Right cardiac atrium (tissue), 5 donors: ENCODE data around the gene C15orf40. TPM values are rescaled to one million over a fixed set of nuclear protein-coding genes. Genes with fewer than 3 reads are reported as not detected.
"Not testable (repeated sequence)": the region's sequence is repeated elsewhere in the genome, so short reads cannot be mapped to it uniquely, and the experiment has no call there.

ENCODE experiments used
- ATAC-seq, 2 donors: fragments of 200-7000 bp; cut with Tn5 transposase; one replicate each; pipeline versions ENCODE4 v1.8.0 to v1.9.1; 2020; ENCODE audit warnings: moderate library complexity in 2 of 2, mild to moderate bottlenecking in 1 of 2
- DNase-seq, 3 donors: peaks; one replicate each; pipeline ENCODE4 v3.0.0-alpha.2; 2020
- H3K27ac ChIP-seq: one replicate; pipeline ENCODE4 v1.5.1; 2013; ENCODE audit warnings: mild to moderate bottlenecking, low read length, control low read depth, moderate library complexity
- H3K27me3 ChIP-seq: one replicate; pipeline ENCODE4 v1.6.1; 2013; ENCODE audit not compliant: control insufficient read depth, insufficient read depth
- H3K4me1 ChIP-seq: one replicate; pipeline ENCODE4 v1.6.1; 2013; ENCODE audit warnings: low read length; ENCODE audit not compliant: control insufficient read depth, insufficient read depth
- H3K4me3 ChIP-seq: one replicate; pipeline ENCODE4 v1.5.1; 2013; ENCODE audit warnings: low read length, control low read depth
- H3K9me3 ChIP-seq: one replicate; pipeline ENCODE4 v1.6.1; 2013; ENCODE audit warnings: low read length; ENCODE audit not compliant: control insufficient read depth
- WGBS: extraction: QIAGEN DNeasy Blood & Tissue Kit; methylation state at CpG from one replicate; pipeline ENCODE4 v1.1.7; 2013; 5-methylcytosine and 5-hydroxymethylcytosine counted together
- intact Hi-C, 4 donors: fragments of 100-400 bp; cut with DNase I; formaldehyde crosslinking; loops; one replicate each; pipeline versions ENCODE4 v1.11.0 to v1.14.0; 2022 to 2023
- long read RNA-seq, 4 donors: library from polyadenylated mRNA; unstranded; transcript quantifications; one replicate each; pipeline ENCODE4 v2.0.0, GENCODE V29; 2020 to 2021
- polyA plus RNA-seq: library from polyadenylated mRNA; stranded (reverse); fragments of 200-250 nt; gene quantifications from one replicate; pipeline ENCODE4 v1.2.3, GENCODE V29; 2013
- total RNA-seq, 4 donors: library from RNA; stranded (reverse); fragmentation: NEBNext Ultra II Directional; extraction: Animal tissue kit (Norgen Biotek cat#: 25700); gene quantifications; one replicate each; pipeline ENCODE4 v1.2.1, GENCODE V29; 2021
- donor health status: healthy with polysubstance abuse.
- donor health status: DM: no; HTN: yes; CAD: no.
- donor health status: DM: no; HTN: no; CAD: no.
- donor health status: DM: no; HTN: yes; CAD: no; lungs with severe emphysema.
- donor health status: DM: yes; HTN: yes; CAD: no.

Gene C15orf40
- 10 to 100 TPM; 11.0 to 16.0 (median 13.2) TPM for total RNA-seq
- 12.7 TPM for polyA plus RNA-seq
- long read RNA-seq, donor 1, full-length matches to known transcripts, result 11 of 17 reads
- long read RNA-seq, donor 1, partial matches to known transcripts, result 0 of 17 reads
- long read RNA-seq, donor 1, other reads (novel, unspliced or antisense), result 6 of 17 reads
- long read RNA-seq, donor 2, full-length matches to known transcripts, result 5 of 10 reads
- long read RNA-seq, donor 2, partial matches to known transcripts, result 1 of 10 reads
- long read RNA-seq, donor 2, other reads (novel, unspliced or antisense), result 4 of 10 reads
- long read RNA-seq, donor 3, full-length matches to known transcripts, result 12 of 17 reads
- long read RNA-seq, donor 3, partial matches to known transcripts, result 0 of 17 reads
- long read RNA-seq, donor 3, other reads (novel, unspliced or antisense), result 5 of 17 reads
- long read RNA-seq, donor 4, full-length matches to known transcripts, result 6 of 7 reads
- long read RNA-seq, donor 4, partial matches to known transcripts, result 0 of 7 reads
- long read RNA-seq, donor 4, other reads (novel, unspliced or antisense), result 1 of 7 reads

DNA sequence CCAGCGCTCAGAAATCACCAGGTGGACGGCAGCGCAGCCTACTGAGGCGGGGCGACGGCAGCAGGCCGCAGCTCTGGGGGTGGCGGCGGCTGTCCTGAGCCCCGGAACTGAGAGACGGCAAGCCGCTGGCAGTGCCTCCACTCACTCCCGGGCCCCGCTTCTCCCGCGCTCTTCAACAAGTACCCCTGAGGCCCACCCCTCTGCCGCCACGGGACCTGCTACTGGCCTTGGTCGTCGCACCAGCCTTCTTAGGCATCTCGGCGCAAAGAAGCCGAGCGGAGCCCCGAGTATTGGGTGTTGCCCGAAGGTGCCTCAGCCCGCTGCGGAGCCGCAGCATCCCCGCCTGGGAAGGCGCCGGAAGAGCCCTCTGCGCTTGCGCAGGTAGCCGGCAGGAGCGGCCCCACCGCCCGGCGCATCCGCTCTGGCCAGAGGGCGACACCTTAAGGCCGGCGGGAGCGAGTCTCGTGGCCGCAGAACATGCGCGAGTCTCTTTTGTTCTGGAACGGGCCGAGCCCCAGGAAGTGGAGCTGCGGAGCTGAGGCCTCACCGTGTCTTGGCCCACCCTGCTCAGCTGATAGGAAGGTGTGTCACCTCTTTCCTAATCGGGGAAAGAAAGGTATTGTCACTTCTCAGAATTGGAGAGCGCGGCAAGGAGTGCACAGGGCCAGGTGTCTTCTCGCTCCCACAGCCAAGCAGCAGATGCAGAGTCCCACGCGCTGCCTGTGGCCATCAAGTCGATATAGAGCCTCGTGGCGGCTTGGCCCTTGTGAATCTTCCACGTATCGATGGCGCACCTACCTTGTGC lies at the start of gene C15orf40:
Gene C15orf40, minus strand, starts transcription at position 369 of the 805 bp plus-strand sequence. Its CDS starts 32 bp downstream, at position 337.
- Histone ChIP-seq H3K4me1 (peaks cover 9% of the 10 kb centered on the region), H3K27me3 (no peaks in the 10 kb centered on the region), H3K9me3 (no peaks in the 10 kb centered on the region), H3K27ac (peak within 1 kb of the TSS; percentile 78), H3K4me3 (peak within 1 kb of the TSS; percentile 92)
- DNase-seq (peak; percentile 93 to 97 (median 96)), ATAC-seq (peak; percentile 99)
- intact Hi-C loops, result loop anchor here in 2 of 4 donors (2.0 to 10.0 kb wide), 4 partner anchors 53 to 196 kb away; partner anchors contain the start of genes BTBD1 (in 1 of the 2) and HDGFL3 (in 1 of the 2)
- WGBS, result 1% methylated on average over 64 of the region's 64 CpGs

DNA sequence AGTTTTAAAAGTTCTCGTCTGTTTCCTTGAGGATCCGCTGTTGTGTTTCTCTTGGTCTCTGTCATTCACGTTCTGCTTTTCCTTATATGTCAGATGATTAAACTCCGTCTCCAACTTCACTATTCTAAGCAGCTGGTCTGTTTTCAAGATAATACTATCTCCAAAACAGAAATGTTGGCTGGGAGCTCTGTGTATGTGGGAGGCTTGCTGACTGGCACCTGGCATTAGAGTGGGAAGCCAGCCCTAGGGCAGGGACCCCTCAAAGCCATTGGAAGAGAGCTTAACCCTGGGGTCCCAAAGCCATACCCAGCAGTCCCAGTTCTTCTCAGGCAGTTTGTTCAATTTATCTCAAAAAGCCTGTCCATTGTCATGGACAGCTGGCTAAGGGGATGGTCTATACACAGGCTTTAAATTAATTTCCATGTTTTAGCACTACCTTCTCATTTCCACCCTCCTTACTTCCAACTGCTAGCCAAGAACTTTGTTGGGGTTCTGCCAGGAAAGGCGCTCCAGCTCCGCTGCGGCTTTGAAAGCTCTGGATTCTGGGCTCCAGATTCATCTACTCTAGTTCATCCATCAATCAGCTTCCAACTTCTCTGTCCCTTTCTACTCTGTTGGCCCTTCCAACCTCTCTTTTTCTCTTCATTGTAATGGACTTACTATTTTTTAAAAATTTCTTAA lies 46.4 kb upstream of the C15orf40 start:
- 34% methylated on average over 7 of the region's 7 CpGs for WGBS
- ATAC-seq (peak; percentile 60 to 71), DNase-seq (peak in 1 of 3 donors; percentile 29)
- H3K4me1 ChIP-seq, result peaks cover 14% of the 10 kb centered on the region
- H3K9me3 ChIP-seq, result no peaks in the 10 kb centered on the region
- peak overlapping the region; percentile 30 for H3K27ac ChIP-seq
- H3K4me3 ChIP-seq, result no peak overlapping the region
- H3K27me3 ChIP-seq, result no peaks in the 10 kb centered on the region
- intact Hi-C loops, result no loop called here

DNA sequence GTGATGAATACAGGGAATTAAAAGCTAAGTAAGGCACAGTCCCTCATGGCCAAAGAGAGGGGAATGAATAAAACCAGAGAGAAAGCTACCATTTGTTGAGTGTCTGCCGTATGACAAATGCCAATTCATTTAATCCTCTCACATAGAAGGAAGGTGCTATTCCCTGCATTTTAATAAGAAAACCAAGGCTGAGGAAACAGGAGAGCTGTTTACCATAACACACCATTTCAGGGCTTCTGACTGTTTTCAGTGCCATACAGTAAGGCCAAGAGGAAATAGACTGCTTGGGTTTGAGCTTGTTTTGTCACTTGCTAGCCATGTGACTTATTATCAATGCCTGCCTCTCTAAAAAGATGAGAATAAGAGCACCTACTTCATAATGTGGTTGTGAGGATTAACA lies 45.6 kb upstream of the C15orf40 start:
- DNase-seq (no peak), ATAC-seq (no peak)
- Histone ChIP-seq H3K27me3 (no peaks in the 10 kb centered on the region), H3K4me1 (peaks cover 12% of the 10 kb centered on the region), H3K4me3 (no peak overlapping the region), H3K9me3 (no peaks in the 10 kb centered on the region), H3K27ac (no peak overlapping the region)
- intact Hi-C loops, result no loop called here
- WGBS, result 52% methylated on average over 1 of the region's 1 CpG

DNA sequence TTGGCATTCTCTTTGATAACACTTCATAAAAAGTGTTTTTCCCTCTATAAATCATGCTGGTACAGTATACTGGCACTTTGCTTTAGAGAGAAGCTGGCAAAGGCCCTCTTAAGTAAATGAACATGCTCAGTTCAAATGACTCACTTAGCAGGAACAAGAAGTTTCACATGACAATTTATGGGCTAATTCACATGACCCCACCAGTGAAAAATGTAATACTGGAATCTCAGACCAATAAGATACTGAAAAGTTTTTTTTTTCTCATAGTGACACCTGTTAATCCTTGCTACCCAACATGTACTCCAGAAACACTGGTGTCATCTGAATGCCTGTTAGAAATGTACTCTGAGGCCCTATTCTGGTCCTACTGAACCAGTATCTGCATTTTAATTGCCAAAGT lies 41.7 kb upstream of the C15orf40 start:
- no peak for DNase-seq
- no peak overlapping the region for H3K27ac ChIP-seq
- H3K27me3 ChIP-seq, result no peaks in the 10 kb centered on the region
- no peak overlapping the region for H3K4me3 ChIP-seq
- ATAC-seq, result no peak
- H3K4me1 ChIP-seq, result peaks cover 9% of the 10 kb centered on the region
- no peaks in the 10 kb centered on the region for H3K9me3 ChIP-seq
- intact Hi-C loops, result no loop called here

DNA sequence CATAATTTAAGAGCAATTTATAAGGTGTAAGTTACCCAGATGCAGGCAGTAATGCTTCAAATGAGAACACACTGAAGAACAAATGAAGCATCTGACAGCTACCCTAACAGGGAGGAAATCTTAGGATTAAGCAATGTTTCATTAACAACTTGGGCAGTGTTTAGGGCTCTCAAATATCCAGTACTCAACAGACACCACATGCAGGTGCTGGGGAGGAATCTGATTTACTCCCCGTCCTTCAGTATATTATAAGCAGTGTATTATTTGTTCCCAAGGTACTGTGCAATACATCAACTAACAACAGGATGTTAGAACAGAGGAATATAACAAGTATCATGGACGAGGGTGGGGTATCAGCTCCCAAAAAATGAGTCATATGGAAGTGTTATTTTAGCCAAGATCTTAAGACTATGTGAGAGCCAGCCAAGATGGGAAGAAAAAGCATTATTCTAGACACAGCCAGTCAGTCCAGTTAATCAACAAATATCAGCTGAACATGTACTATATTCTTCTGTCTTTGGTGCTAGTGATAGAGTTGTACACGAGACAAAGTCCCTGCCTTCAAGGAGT lies 35.2 kb upstream of the C15orf40 start:
- Histone ChIP-seq H3K4me3 (no peak overlapping the region), H3K4me1 (no peaks in the 10 kb centered on the region), H3K27me3 (no peaks in the 10 kb centered on the region), H3K27ac (no peak overlapping the region), H3K9me3 (no peaks in the 10 kb centered on the region)
- 36% methylated on average over 3 of the region's 3 CpGs for WGBS
- intact Hi-C loops, result no loop called here
- peak; percentile 24 to 88 for ATAC-seq
- DNase-seq, result no peak

DNA sequence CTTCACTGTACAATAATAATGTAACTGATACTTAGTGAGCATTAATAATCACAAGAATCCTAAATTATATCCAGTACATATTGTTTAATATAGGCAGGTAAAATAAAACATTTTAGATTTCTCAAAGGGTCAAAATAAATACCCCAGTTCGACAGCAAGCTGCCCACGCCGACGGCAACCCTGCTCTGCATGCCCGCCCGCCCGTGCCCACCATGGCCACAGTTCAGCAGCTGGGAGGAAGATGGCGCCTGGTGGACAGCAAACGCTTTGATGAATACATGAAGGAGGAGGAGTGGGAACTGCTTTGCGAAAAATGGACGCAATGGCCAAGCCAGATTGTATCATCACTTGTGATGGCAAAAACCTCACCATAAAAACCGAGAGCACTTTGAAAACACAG lies 32.7 kb upstream of the C15orf40 start:
- DNase-seq (no peak), ATAC-seq (no peak)
- H3K27ac ChIP-seq, result no peak overlapping the region
- no peaks in the 10 kb centered on the region for H3K4me1 ChIP-seq
- no peaks in the 10 kb centered on the region for H3K27me3 ChIP-seq
- WGBS, result 98% methylated on average over 12 of the region's 12 CpGs
- no peak overlapping the region for H3K4me3 ChIP-seq
- no peaks in the 10 kb centered on the region for H3K9me3 ChIP-seq
- intact Hi-C loops, result no loop called here

DNA sequence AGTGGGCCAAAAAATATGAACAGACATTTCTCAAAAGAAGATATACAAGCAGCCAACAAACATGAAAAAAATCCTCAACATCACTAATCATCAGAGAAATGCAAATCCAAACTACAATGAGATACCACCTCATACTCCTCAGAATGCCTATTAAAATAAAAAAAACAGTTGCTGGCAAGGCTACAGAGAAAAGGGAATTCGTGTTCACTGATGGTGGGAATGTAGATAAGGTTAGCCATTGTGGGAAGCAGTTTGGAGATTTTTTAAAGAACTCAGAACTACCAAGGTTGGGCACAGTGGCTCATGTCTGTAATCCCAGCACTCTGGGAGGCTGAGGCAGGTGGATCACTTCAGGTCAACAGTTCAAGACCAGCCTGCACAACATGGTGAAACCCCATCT lies 27.8 kb upstream of the C15orf40 start:
- Histone ChIP-seq H3K9me3 (no peaks in the 10 kb centered on the region), H3K27ac (no peak overlapping the region), H3K4me3 (no peak overlapping the region), H3K4me1 (no peaks in the 10 kb centered on the region), H3K27me3 (no peaks in the 10 kb centered on the region)
- intact Hi-C loops, result no loop called here
- WGBS, result 10% methylated on average over 1 of the region's 1 CpG
- DNase-seq (no peak), ATAC-seq (no peak)

DNA sequence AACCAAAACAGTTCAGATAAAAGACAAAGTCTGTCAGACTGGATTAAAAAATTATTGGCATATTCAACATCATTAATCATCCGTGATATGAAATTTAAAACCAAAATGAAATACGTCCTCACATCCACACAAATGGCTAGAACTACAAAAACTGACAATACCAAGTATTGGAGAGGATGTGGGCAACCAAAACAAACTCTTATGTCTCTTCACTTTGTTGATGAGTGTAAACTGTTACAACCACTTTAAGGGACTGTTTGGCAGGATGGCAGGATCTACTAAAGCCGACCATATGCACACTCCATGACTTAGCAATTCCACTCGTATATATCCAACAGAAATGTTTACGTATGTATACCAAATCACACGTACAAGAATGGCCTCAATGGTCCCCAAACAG lies 24.8 kb upstream of the C15orf40 start:
- Histone ChIP-seq H3K27me3 (no peaks in the 10 kb centered on the region), H3K9me3 (no peaks in the 10 kb centered on the region), H3K4me3 (no peak overlapping the region), H3K4me1 (no peaks in the 10 kb centered on the region), H3K27ac (no peak overlapping the region)
- ATAC-seq (no peak), DNase-seq (no peak)
- WGBS, result 95% methylated on average over 6 of the region's 6 CpGs
- intact Hi-C loops, result no loop called here

DNA sequence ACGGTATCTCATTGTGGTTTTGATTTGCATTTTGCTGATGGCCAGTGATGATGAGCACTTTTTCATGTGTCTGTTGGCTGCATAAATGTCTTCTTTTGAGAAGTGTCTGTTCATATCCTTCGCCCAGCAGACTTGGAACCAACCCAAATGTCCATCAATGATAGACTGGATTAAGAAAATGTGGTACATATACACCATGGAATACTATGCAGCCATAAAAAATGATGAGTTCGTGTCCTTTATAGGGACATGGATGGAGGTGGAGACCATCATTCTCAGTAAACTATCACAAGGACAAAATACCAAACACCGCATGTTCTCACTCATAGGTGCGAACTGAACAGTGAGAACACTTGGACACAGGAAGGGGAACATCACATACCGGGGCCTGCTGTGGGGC lies 19.8 kb upstream of the C15orf40 start:
- DNase-seq, H3K27ac ChIP-seq, H3K4me1 ChIP-seq, H3K4me3 ChIP-seq, intact Hi-C loops, H3K27me3 ChIP-seq, H3K9me3 ChIP-seq, ATAC-seq: not testable (repeated sequence)
- WGBS, result 95% methylated on average over 6 of the region's 6 CpGs

DNA sequence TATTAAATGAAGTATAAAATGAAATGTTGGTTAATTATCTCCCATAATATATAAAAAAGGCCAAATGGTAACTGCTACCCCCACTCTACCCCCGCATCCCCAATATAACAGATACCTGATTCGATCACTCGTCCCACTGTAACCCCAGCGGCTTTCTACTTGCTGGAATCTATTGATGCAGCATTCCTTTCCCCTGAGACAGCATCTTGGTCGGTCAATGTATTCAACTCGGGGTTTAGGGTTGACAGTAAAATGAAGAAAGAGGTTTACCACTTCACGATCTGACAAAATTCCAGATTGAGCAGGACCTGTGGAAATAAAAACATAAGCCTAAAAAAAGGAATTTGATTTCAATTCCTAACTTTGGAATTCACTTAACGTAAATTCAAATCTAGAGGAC lies 18.6 kb upstream of the C15orf40 start:
- Histone ChIP-seq H3K9me3 (no peaks in the 10 kb centered on the region), H3K4me3 (no peak overlapping the region), H3K27me3 (no peaks in the 10 kb centered on the region), H3K27ac (no peak overlapping the region), H3K4me1 (no peaks in the 10 kb centered on the region)
- DNase-seq, result no peak
- no peak for ATAC-seq
- intact Hi-C loops, result no loop called here
- 89% methylated on average over 8 of the region's 8 CpGs for WGBS
